Panc1 (cell line): ENCODE results near the gene TST.

ENCODE experiments used
- POLR2AphosphoS5 ChIP-seq: IDR thresholded peaks from 2 replicates; pipeline ENCODE4 v1.6.1; 2012; ENCODE audit warnings: mild to moderate bottlenecking, low read depth, low read length, moderate library complexity
- SIN3A ChIP-seq: IDR thresholded peaks from 2 replicates; pipeline ENCODE4 v1.6.1; 2012; ENCODE audit warnings: low read depth, mild to moderate bottlenecking, low read length, moderate library complexity, borderline replicate concordance; ENCODE audit not compliant: insufficient read depth
- TF ChIP-seq, protein P1 (sequence below): fragments of 450-650 bp; IDR thresholded peaks from 2 replicates; pipeline ENCODE4 v1.5.1; 2017; ENCODE audit warnings: mild to moderate bottlenecking
- TF ChIP-seq, protein P2 (sequence below), 2 experiments: IDR thresholded peaks; 2 replicates each; pipeline ENCODE4 v1.6.1; 2011 to 2012; ENCODE audit warnings: low read depth in 2 of 2, control low read depth in 1 of 2, low read length in 1 of 2, mild to moderate bottlenecking in 1 of 2, moderate library complexity in 1 of 2; ENCODE audit not compliant: insufficient read depth in 1 of 2

DNA sequence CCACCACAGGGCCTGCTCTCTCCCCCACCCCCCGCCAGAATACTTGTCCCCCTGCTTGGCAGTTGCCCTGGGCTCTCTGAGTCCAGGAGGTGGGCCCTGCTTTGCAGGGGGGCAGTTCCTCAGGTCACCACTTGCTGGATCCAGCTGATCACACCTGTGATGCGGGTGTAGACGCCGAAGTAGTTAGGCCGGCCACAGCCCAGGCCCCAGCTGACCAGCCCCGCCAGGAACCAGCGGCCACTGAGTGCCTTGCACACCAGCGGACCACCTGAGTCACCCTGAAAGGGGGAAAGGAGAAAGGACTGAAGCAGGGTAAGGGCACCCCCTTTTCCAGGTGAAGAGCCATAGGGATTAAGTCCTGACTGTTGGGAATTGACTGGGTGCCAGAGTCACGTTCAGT, 46.7 kb upstream of the TST start:
- TF ChIP-seq, protein P1, sequence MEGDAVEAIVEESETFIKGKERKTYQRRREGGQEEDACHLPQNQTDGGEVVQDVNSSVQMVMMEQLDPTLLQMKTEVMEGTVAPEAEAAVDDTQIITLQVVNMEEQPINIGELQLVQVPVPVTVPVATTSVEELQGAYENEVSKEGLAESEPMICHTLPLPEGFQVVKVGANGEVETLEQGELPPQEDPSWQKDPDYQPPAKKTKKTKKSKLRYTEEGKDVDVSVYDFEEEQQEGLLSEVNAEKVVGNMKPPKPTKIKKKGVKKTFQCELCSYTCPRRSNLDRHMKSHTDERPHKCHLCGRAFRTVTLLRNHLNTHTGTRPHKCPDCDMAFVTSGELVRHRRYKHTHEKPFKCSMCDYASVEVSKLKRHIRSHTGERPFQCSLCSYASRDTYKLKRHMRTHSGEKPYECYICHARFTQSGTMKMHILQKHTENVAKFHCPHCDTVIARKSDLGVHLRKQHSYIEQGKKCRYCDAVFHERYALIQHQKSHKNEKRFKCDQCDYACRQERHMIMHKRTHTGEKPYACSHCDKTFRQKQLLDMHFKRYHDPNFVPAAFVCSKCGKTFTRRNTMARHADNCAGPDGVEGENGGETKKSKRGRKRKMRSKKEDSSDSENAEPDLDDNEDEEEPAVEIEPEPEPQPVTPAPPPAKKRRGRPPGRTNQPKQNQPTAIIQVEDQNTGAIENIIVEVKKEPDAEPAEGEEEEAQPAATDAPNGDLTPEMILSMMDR = no peak
- TF ChIP-seq, protein P2, sequence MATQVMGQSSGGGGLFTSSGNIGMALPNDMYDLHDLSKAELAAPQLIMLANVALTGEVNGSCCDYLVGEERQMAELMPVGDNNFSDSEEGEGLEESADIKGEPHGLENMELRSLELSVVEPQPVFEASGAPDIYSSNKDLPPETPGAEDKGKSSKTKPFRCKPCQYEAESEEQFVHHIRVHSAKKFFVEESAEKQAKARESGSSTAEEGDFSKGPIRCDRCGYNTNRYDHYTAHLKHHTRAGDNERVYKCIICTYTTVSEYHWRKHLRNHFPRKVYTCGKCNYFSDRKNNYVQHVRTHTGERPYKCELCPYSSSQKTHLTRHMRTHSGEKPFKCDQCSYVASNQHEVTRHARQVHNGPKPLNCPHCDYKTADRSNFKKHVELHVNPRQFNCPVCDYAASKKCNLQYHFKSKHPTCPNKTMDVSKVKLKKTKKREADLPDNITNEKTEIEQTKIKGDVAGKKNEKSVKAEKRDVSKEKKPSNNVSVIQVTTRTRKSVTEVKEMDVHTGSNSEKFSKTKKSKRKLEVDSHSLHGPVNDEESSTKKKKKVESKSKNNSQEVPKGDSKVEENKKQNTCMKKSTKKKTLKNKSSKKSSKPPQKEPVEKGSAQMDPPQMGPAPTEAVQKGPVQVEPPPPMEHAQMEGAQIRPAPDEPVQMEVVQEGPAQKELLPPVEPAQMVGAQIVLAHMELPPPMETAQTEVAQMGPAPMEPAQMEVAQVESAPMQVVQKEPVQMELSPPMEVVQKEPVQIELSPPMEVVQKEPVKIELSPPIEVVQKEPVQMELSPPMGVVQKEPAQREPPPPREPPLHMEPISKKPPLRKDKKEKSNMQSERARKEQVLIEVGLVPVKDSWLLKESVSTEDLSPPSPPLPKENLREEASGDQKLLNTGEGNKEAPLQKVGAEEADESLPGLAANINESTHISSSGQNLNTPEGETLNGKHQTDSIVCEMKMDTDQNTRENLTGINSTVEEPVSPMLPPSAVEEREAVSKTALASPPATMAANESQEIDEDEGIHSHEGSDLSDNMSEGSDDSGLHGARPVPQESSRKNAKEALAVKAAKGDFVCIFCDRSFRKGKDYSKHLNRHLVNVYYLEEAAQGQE (IDR thresholded peaks at IDR 0.05; ENCODE audit: insufficient read depth in 1 of 2, low read depth in 2 of 2, low read length in 1 of 2) = no peak
- TF ChIP-seq POLR2AphosphoS5 = no peak
- TF ChIP-seq SIN3A = no peak
